Adrenal gland (tissue), 12 donors: ENCODE results near the gene JKAMP. TPM values are rescaled to one million over a fixed set of nuclear protein-coding genes. Genes with fewer than 3 reads are reported as not detected.

ENCODE experiments used
- DNase-seq, 7 donors: peaks; one replicate each; pipeline ENCODE4 v3.0.0-alpha.2; 2019 to 2020
- H3K27ac ChIP-seq, 5 donors: fragments of 200-600 bp; sonication (generic) in 4 of 5; 1 replicate in 3 of 5; 2 replicates in 2 of 5; pipeline versions ENCODE4 v1.5.1 to v1.8.0; 2016 to 2020; ENCODE audit warnings: mild to moderate bottlenecking in 1 of 5
- H3K27me3 ChIP-seq: fragments of 200-600 bp; 2 replicates; pipeline ENCODE4 v1.8.0; 2021
- H3K36me3 ChIP-seq, 2 donors: fragments of 200-600 bp; replicated peaks in 1 of 2; 1 replicate in 1 of 2; 2 replicates in 1 of 2; pipeline versions ENCODE4 v1.5.1 to v1.8.0; 2018 to 2022
- H3K4me1 ChIP-seq, 2 donors: fragments of 200-600 bp; replicated peaks in 1 of 2; 1 replicate in 1 of 2; 2 replicates in 1 of 2; pipeline versions ENCODE4 v1.5.1 to v1.8.0; 2018 to 2021
- H3K4me3 ChIP-seq, 4 donors: fragments of 200-600 bp; sonication (generic) in 3 of 4; one replicate each; pipeline ENCODE4 v1.5.1; 2016 to 2018
- H3K9me3 ChIP-seq, 3 donors: fragments of 200-600 bp; sonication (generic) in 1 of 3; replicated peaks in 1 of 3; 1 replicate in 2 of 3; 2 replicates in 1 of 3; pipeline versions ENCODE4 v1.5.1 to v1.8.0; 2016 to 2021
- POLR2A ChIP-seq, 2 donors: fragments of 450-650 bp; IDR thresholded peaks; one replicate each; pipeline ENCODE4 v1.6.1; 2017; ENCODE audit warnings: antibody characterized with exemption in 2 of 2, mild to moderate bottlenecking in 2 of 2, moderate library complexity in 1 of 2
- WGBS, 4 donors: extraction: QIAGEN DNeasy Blood & Tissue Kit in 2 of 4; methylation state at CpG; one replicate each; pipeline versions ENCODE4 v1.1.5 to v1.1.7; 2013 to 2017; 5-methylcytosine and 5-hydroxymethylcytosine counted together
- intact Hi-C, 2 donors: fragments of 100-400 bp; cut with DNase I; formaldehyde crosslinking; loops; one replicate each; pipeline versions ENCODE4 v1.14.1 to v1.15.0; 2022 to 2023
- polyA plus RNA-seq, 3 donors: library from polyadenylated mRNA; stranded (reverse); fragments of 200-250 nt in 2 of 3; fragments of 350-450 nt in 1 of 3; fragmentation: Illumina TruSeq in 1 of 3; extraction: RNeasy Lipid Tissue Mini Kit (QIAGEN cat#74804) in 1 of 3; gene quantifications; one replicate each; pipeline ENCODE4 v1.2.3, GENCODE V29; 2013 to 2014
- total RNA-seq, 9 donors: library from RNA; depleted of rRNA in 4 of 9; stranded (reverse); fragments of >200 nt in 4 of 9; fragments of 120-200 nt in 1 of 9; fragmentation: NEBNext Ultra II Directional in 1 of 9; extraction: Animal tissue kit (Norgen Biotek cat#: 25700) in 1 of 9; gene quantifications; one replicate each; pipeline versions ENCODE4 v1.1.0 to v1.2.4, GENCODE V29; 2013 to 2023
- TF ChIP-seq, protein P1 (sequence below), 6 experiments: fragments of 450-650 bp in 4 of 6; fragments of 200-600 bp in 2 of 6; sonication (generic) in 1 of 6; IDR thresholded peaks; 1 replicate in 5 of 6; 2 replicates in 1 of 6; pipeline versions ENCODE4 v1.5.1 to v1.8.0; 2016 to 2021; ENCODE audit warnings: antibody characterized with exemption in 6 of 6, mild to moderate bottlenecking in 2 of 6, moderate library complexity in 1 of 6
- donor health status: healthy with polysubstance abuse.
- donor health status: Bipolar disorder and iron deficiency.
- donor health status: DM: yes; HTN: yes; CAD: no.
- donor health status: DM: no; HTN: no; CAD: no.
- donor health status: DM: no; HTN: no; CAD: no.
- donor health status: DM: yes; HTN: yes; CAD: no.

JKAMP gene
- total and polyA plus RNA-seq, 12 donors, result 17.7 to 116 (median 53.9) TPM

DNA sequence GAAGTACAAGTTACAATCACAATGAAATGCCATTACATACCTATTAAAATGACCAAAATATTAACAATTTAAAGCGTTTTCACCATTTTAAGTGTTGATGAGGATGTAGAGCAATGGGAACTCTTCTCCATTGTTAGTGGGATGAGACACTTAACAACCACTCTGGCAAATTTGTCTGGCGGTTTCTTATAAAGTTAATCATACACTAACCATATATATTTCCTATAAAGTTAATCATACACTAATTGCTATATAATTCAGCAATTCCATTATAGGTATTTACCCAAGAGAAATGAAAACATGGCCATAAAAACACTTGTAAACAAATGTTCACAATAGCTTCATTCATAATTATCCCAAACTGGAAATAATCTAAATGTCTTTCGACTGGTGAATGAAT is 35.9 kb downstream of the JKAMP start:
- intact Hi-C loops, result no loop called here
- Histone ChIP-seq H3K9me3 (no peaks in the 10 kb centered on the region), H3K36me3 (no peaks in the 10 kb centered on the region), H3K27ac (no peak overlapping the region), H3K4me3 (no peak overlapping the region), H3K4me1 (no peaks in the 10 kb centered on the region), H3K27me3 (no peaks in the 10 kb centered on the region)
- no peak for DNase-seq
- no peak for TF ChIP-seq POLR2A (IDR thresholded peaks at IDR 0.05)
- TF ChIP-seq, protein P1, sequence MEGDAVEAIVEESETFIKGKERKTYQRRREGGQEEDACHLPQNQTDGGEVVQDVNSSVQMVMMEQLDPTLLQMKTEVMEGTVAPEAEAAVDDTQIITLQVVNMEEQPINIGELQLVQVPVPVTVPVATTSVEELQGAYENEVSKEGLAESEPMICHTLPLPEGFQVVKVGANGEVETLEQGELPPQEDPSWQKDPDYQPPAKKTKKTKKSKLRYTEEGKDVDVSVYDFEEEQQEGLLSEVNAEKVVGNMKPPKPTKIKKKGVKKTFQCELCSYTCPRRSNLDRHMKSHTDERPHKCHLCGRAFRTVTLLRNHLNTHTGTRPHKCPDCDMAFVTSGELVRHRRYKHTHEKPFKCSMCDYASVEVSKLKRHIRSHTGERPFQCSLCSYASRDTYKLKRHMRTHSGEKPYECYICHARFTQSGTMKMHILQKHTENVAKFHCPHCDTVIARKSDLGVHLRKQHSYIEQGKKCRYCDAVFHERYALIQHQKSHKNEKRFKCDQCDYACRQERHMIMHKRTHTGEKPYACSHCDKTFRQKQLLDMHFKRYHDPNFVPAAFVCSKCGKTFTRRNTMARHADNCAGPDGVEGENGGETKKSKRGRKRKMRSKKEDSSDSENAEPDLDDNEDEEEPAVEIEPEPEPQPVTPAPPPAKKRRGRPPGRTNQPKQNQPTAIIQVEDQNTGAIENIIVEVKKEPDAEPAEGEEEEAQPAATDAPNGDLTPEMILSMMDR (IDR thresholded peaks at IDR 0.05), result no peak
- whole genome bisulfite sequencing, 4 donors, result 68 to 84% (median 77%) methylated on average over 3 of the region's 3 CpGs

DNA sequence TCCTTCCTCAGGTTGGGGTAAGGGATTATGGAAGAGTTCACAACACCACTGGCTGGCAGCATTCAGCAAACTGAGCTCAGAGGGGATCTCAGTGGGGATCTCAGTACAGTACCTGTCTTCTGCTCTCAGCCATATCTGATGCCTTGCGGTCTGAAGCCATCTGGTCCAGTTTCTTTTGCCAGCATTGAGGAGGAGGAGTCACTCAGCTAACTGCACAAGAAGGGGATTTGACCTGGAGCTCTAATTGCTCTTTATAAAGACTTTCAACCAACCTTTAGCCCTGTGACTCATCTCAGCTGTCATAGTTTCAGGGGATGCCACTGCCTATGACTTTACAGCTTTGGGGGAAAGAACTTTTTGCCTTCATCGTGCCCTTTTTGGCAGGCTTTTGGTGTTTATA is 44.9 kb downstream of the JKAMP start:
- DNase-seq, result no peak
- Histone ChIP-seq H3K9me3 (no peaks in the 10 kb centered on the region), H3K4me3 (no peak overlapping the region), H3K4me1 (no peaks in the 10 kb centered on the region), H3K36me3 (no peaks in the 10 kb centered on the region), H3K27me3 (no peaks in the 10 kb centered on the region), H3K27ac (no peak overlapping the region)
- WGBS, 4 donors, result 67 to 80% (median 71%) methylated on average over 1 to 2 of the region's 2 CpGs
- TF ChIP-seq, protein P1 (IDR thresholded peaks at IDR 0.05), result no peak
- TF ChIP-seq POLR2A (IDR thresholded peaks at IDR 0.05), result no peak
- intact Hi-C loops, result no loop called here

DNA sequence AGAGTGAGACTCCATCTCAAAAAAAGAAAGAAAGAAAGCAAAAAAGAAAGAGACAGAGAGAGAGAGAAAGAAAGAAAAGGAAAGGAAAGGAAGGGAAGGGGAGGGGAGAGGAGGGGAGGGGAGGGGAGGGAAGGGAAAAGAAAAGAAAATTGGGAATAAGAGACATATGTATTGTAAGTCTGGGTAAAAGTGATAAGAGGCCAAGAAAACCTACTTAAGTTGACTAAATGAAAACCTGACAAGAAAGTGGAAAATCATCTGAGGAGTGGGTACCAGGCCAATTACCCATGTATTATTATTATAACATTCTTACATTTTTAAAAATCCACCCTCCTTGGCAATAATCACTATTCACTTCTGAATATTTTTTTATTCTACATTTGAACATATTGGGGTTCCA is 46.0 kb downstream of the JKAMP start:
- Histone ChIP-seq H3K9me3 (no peaks in the 10 kb centered on the region), H3K4me3 (no peak overlapping the region), H3K27ac (no peak overlapping the region), H3K4me1 (no peaks in the 10 kb centered on the region), H3K27me3 (no peaks in the 10 kb centered on the region), H3K36me3 (no peaks in the 10 kb centered on the region)
- TF ChIP-seq POLR2A (IDR thresholded peaks at IDR 0.05), result no peak
- TF ChIP-seq, protein P1 (IDR thresholded peaks at IDR 0.05), result no peak
- intact Hi-C loops, result no loop called here
- no peak for DNase-seq

DNA sequence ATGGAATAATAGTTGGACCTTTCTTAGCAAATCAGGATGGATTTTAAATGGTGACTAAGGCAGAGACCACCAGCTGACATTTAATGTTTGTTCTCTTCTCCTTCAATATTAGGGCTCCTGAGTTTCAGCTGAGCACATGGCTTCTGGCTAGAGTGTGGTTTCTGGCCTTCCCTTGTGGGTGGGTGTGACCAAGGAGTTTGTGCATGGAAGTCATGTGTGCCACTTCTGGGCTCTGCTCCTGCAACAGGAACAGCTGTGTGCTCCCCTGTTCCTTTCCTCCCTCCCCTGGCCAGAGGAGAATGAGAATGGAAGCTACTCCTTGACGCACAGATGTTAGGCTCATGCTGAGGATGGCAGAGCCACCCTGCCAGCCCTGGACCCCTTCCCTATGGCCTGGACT is 48.1 kb downstream of the JKAMP start:
- 63 to 90% (median 90%) methylated on average over 1 of the region's 1 CpG; no CpG with 5 or more reads in 1 of the 4 donors for WGBS, 4 donors
- no peaks in the 10 kb centered on the region for H3K4me1 ChIP-seq
- DNase-seq, result no peak
- H3K9me3 ChIP-seq, result no peaks in the 10 kb centered on the region
- intact Hi-C loops, result no loop called here
- H3K4me3 ChIP-seq, result no peak overlapping the region
- no peaks in the 10 kb centered on the region for H3K27me3 ChIP-seq
- no peak for TF ChIP-seq POLR2A (IDR thresholded peaks at IDR 0.05)
- TF ChIP-seq, protein P1 (IDR thresholded peaks at IDR 0.05), result no peak
- H3K27ac ChIP-seq, result no peak overlapping the region
- no peaks in the 10 kb centered on the region for H3K36me3 ChIP-seq
